Gastrocnemius medialis (tissue), 4 donors: ENCODE measurements around the gene VPS52. TPM values are rescaled to one million over a fixed set of nuclear protein-coding genes. Genes with fewer than 3 reads are reported as not detected.
"Not testable (repeated sequence)": the region's sequence is repeated elsewhere in the genome, so short reads cannot be mapped to it uniquely, and the experiment has no call there.

Experiments used
- ATAC-seq, 2 donors: fragments of 150-250 bp; one replicate each; pipeline ENCODE4 v1.9.1; 2016
- DNase-seq, 2 donors: peaks; one replicate each; pipeline ENCODE4 v3.0.0-alpha.2; 2019
- H3K27ac ChIP-seq, 4 donors: fragments of 200-600 bp; sonication (generic); 1 replicate in 1 of 4; 2 replicates in 3 of 4; pipeline ENCODE4 v1.5.1; 2016 to 2018; ENCODE audit warnings: mild to moderate bottlenecking in 2 of 4, moderate library complexity in 1 of 4
- H3K27me3 ChIP-seq, 3 donors: fragments of 200-600 bp; sonication (generic) in 2 of 3; 1 replicate in 1 of 3; 2 replicates in 2 of 3; pipeline versions ENCODE4 v1.5.1 to v1.6.0; 2016 to 2019; ENCODE audit warnings: mild to moderate bottlenecking in 1 of 3, moderate library complexity in 1 of 3
- H3K36me3 ChIP-seq, 2 donors: fragments of 200-600 bp; sonication (generic) in 1 of 2; one replicate each; pipeline ENCODE4 v1.5.1; 2017 to 2018
- H3K4me1 ChIP-seq, 2 donors: fragments of 200-600 bp; sonication (generic) in 1 of 2; one replicate each; pipeline ENCODE4 v1.5.1; 2016 to 2017; ENCODE audit warnings: mild to moderate bottlenecking in 2 of 2
- H3K4me3 ChIP-seq, 4 donors: fragments of 200-600 bp; sonication (generic) in 3 of 4; 1 replicate in 1 of 4; 2 replicates in 3 of 4; pipeline ENCODE4 v1.5.1; 2016 to 2019; ENCODE audit warnings: mild to moderate bottlenecking in 2 of 4
- H3K9me3 ChIP-seq, 3 donors: fragments of 200-600 bp; sonication (generic) in 2 of 3; 1 replicate in 1 of 3; 2 replicates in 2 of 3; pipeline ENCODE4 v1.5.1; 2016 to 2019
- CTCF ChIP-seq, 5 experiments: fragments of 450-650 bp in 3 of 5; fragments of 200-600 bp in 2 of 5; sonication (generic) in 2 of 5; IDR thresholded peaks in 4 of 5; conservative IDR thresholded peaks in 1 of 5; 1 replicate in 4 of 5; 2 replicates in 1 of 5; pipeline ENCODE4 v1.5.1; 2016 to 2019; ENCODE audit warnings: antibody characterized with exemption in 5 of 5, mild to moderate bottlenecking in 3 of 5, moderate library complexity in 3 of 5
- POLR2A ChIP-seq, 2 donors: fragments of 450-650 bp; IDR thresholded peaks; one replicate each; pipeline ENCODE4 v1.6.1; 2017; ENCODE audit warnings: antibody characterized with exemption in 2 of 2, mild to moderate bottlenecking in 2 of 2, moderate library complexity in 2 of 2
- in situ Hi-C, 4 donors: fragments of 200-750 bp; cut with MboI; loops; one replicate each; pipeline versions ENCODE4 v1.15.0 to v1.8.0; 2017; ENCODE audit warnings: low sequenced_read_pairs in 4 of 4
- intact Hi-C: fragments of 100-400 bp; cut with DNase I; formaldehyde crosslinking; loops from one replicate; pipeline ENCODE4 v1.15.1; 2023; ENCODE audit warnings: low total_unique reads
- total RNA-seq, 4 donors: library from RNA; depleted of rRNA; stranded (reverse); fragments of >200 nt; gene quantifications; one replicate each; pipeline versions ENCODE4 v1.1.0 to v1.2.3, GENCODE V29; 2016

Gene VPS52
- total RNA-seq, 4 donors from 2014 or later, result 28.7 to 52.8 (median 41.2) TPM

DNA sequence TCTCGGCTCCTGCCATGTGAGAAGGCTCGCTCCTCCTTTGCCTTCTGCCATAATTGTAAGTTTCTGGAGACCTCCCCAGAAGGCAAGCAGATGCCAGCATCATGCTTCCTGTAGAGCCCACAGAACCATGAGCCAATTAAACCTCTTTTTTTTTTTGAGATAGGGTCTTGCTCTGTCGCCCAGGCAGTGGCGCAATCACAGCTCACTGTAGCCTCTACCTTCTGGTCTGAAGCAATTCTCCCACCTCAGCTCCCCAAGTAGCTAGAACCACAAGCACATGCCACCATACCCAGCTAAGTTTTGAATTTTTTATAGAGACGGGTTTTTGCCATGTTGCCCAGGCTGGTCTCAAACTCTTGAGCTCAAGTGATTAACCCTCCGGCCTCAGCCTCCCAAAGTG is 34.8 kb downstream of the VPS52 start:
- intact Hi-C loops (no loop called here), in situ Hi-C loops (no loop called here)
- peaks cover 0 to 7% (median 5%) of the 10 kb centered on the region in 3 donors for H3K27me3 ChIP-seq
- no peak for TF ChIP-seq CTCF (IDR thresholded peaks at IDR 0.05 in 4 of 5, conservative IDR thresholded peaks at IDR 0.05 in 1 of 5)
- TF ChIP-seq POLR2A (IDR thresholded peaks at IDR 0.05), result no peak
- H3K4me3 ChIP-seq, result no peak overlapping the region
- no peak overlapping the region for H3K27ac ChIP-seq
- H3K9me3 ChIP-seq, result no peaks in the 10 kb centered on the region
- DNase-seq (no peak), ATAC-seq (no peak)
- no peaks in the 10 kb centered on the region for H3K4me1 ChIP-seq
- no peaks in the 10 kb centered on the region for H3K36me3 ChIP-seq

GRCh38 chr6:33236328-33236727 is 35.3 kb downstream of the VPS52 start:
- Histone ChIP-seq H3K4me3 (no peak overlapping the region), H3K4me1 (no peaks in the 10 kb centered on the region), H3K36me3 (no peaks in the 10 kb centered on the region), H3K27me3 (peaks cover 0 to 7% (median 5%) of the 10 kb centered on the region in 3 donors), H3K27ac (no peak overlapping the region), H3K9me3 (no peaks in the 10 kb centered on the region)
- intact Hi-C loops, result no loop called here
- no peak for ATAC-seq
- in situ Hi-C loops, result no loop called here
- DNase-seq, result no peak
- TF ChIP-seq POLR2A (IDR thresholded peaks at IDR 0.05) (no peak), CTCF (IDR thresholded peaks at IDR 0.05 in 4 of 5, conservative IDR thresholded peaks at IDR 0.05 in 1 of 5) (no peak)

- intact Hi-C loops, result no loop called here
- TF ChIP-seq CTCF (IDR thresholded peaks at IDR 0.05 in 4 of 5, conservative IDR thresholded peaks at IDR 0.05 in 1 of 5) (no peak), POLR2A (IDR thresholded peaks at IDR 0.05) (no peak)
- Histone ChIP-seq H3K4me3 (no peak overlapping the region), H3K4me1 (no peaks in the 10 kb centered on the region), H3K36me3 (no peaks in the 10 kb centered on the region), H3K27ac (no peak overlapping the region), H3K27me3 (peaks cover 0 to 5% (median 5%) of the 10 kb centered on the region in 3 donors), H3K9me3 (no peaks in the 10 kb centered on the region)
- in situ Hi-C loops, result no loop called here
- ATAC-seq (no peak), DNase-seq (no peak)
These were observed 36.4 kb downstream of the VPS52 start for GRCh38 chr6:33235221-33235634.

DNA sequence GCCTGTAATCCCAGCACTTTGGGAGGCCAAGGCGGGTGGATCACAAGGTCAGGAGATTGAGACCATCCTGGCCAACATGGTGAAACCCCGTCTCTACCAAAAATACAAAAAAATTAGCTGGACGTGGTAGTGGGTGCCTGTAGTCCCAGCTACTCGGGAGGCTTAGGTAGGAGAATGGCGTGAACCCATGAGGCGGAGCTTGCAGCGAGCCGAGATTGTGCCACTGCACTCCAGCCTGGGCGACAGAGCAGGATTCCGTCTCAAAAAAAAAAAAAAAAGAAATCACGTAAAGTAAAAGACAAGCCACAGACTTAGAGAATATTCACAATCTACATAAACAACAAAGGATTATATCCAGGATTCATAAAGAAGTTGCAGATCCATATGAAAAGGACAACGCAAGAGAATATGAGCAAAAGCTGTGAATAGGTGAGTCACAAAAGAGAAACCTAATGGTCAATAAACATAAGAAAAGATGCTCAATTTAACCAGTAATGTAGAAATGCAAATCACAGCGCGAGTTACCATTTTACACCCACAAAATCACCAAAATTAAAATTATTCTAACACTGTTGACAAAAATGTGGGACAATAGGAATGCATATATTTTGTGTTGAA is 45.1 kb downstream of the VPS52 start:
- DNase-seq, in situ Hi-C loops, intact Hi-C loops: not testable (repeated sequence)

DNA sequence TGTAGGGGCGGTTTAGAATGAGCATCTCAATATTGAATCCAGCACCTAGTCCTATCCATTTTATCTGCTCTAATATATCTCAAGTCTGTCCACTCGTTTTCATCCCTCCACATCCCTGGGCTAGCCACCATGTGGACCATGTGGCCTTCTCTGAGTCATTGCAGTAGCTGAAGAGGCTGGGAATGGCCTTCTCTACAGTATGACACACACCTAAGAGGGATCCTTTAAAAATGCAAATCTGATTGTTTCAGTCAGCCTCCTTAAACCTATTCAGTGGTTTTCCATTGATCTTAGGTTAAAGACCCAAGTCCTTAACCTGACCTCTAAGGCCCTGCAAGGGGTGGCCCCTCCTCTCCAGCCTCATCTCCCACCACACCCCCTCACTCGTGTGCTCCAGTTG is 54.0 kb downstream of the VPS52 start:
- in situ Hi-C loops, result no loop called here
- no peaks in the 10 kb centered on the region for H3K36me3 ChIP-seq

More for the DNA sequence above, 45.1 kb downstream of the VPS52 start:
- H3K27me3 ChIP-seq, H3K9me3 ChIP-seq, H3K27ac ChIP-seq, ATAC-seq, H3K4me3 ChIP-seq, H3K4me1 ChIP-seq, H3K36me3 ChIP-seq: not testable (repeated sequence)

More for the DNA sequence above, 54.0 kb downstream of the VPS52 start:
- Histone ChIP-seq H3K27ac (no peak overlapping the region), H3K4me1 (peaks cover 12 to 14% of the 10 kb centered on the region in 2 donors), H3K27me3 (peaks cover 0 to 2% (median 0%) of the 10 kb centered on the region in 3 donors), H3K4me3 (no peak overlapping the region), H3K9me3 (no peaks in the 10 kb centered on the region)
- ATAC-seq (no peak), DNase-seq (no peak)
- intact Hi-C loops, result no loop called here
- TF ChIP-seq POLR2A (IDR thresholded peaks at IDR 0.05), result no peak
- no peak for TF ChIP-seq CTCF (IDR thresholded peaks at IDR 0.05 in 4 of 5, conservative IDR thresholded peaks at IDR 0.05 in 1 of 5)
